HL-60 (cell line): ENCODE measurements around the gene ZBTB7C.

Experiments used
- CTCF ChIP-seq: IDR thresholded peaks from one replicate; pipeline ENCODE4 v1.5.1; 2011; ENCODE audit warnings: low read length, control low read depth, inconsistent platforms; ENCODE audit not compliant: insufficient read depth
- POLR2AphosphoS5 ChIP-seq: IDR thresholded peaks from 2 replicates; pipeline ENCODE4 v1.6.1; 2012; ENCODE audit warnings: low read depth
- REST ChIP-seq: IDR thresholded peaks from 2 replicates; pipeline ENCODE4 v1.6.1; 2012; ENCODE audit warnings: low read depth; ENCODE audit not compliant: insufficient replicate concordance

GRCh38 chr18:48161191-48161910 is 247.8 kb downstream of the ZBTB7C start:
- no peak for TF ChIP-seq REST
- no peak for TF ChIP-seq CTCF
- no peak for TF ChIP-seq POLR2AphosphoS5
